GM19035 (cell line): ENCODE results near the gene TRPV6.

Experiments
- ATAC-seq: cut with Tn5 transposase; IDR thresholded peaks from one replicate; pipeline ENCODE4 v1.9.1; 2021; ENCODE audit not compliant: unreplicated experiment

Gene TRPV6

DNA sequence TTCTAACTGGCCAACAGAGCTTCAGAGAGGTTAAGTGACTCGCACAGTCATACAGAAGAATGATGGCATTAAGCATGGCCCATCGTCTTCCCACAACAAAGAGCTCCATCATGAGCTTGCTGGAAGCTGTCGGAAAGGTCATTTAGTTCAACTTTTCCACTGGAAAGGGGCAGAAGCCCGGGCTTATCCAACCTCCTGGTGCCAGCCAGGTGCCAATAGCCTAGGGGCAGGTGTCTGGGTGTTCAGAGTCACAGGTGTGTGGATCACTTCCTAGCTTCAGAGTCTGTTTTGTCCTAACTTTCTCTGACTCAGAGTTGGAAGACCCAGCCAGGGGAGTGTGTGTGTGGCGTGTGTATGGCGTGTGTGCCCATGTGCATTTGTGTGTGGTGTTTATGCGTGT, 1.3 kb upstream of the TRPV6 start:
- no peak for ATAC-seq

DNA sequence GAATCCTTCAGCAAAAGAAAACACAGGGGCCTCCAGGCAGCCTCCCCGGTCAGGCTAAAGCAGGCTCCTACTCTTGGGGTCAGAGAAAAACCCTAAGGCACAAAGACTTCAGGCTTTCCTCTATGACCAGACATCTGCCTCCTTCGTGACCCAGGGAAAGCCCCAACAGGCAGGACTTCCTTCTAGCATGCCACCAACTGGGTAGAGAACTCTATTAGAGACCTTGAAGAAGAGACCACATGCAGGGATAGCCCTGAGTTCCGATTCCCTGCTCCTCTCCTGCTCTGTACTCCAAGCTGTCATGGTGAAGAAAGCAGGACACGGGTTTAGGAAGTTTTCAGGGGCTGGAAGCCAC, 1.3 kb downstream of the TRPV6 start:
- no peak for ATAC-seq

DNA sequence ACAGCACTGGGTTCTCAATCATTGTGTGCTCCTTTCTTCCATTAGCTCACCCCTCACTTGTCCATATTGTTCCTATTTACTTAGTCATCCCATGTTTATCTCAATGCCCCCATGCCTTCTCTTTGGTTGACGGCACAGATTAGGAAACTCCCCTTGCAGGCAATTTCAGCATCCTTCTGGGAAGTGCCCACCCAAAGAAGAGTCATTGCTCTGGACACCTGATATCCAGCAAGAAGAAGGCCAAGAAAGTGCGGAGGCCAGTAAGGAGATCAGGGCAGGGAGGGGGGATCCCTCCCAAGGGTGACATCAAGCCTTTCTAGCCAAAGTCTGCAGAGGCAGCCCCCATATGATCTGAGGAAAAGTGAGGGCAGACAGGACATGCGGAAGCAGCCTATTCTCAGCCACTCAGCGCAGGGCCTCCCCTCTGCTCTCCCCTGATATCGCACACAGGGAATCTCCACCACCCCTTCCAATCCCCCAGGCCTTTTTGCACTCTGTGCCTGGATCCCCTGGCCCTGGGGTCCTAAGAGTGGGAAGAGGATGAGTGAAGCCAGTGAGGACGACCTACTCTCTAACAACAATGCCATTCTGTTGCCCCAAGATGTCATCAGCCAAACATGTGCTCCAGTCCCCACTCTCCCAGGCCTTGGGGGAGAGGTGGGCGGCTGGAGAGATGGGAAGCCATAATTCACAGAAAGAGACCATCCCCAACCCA, 1.8 kb downstream of the TRPV6 start:
- no peak for ATAC-seq

DNA sequence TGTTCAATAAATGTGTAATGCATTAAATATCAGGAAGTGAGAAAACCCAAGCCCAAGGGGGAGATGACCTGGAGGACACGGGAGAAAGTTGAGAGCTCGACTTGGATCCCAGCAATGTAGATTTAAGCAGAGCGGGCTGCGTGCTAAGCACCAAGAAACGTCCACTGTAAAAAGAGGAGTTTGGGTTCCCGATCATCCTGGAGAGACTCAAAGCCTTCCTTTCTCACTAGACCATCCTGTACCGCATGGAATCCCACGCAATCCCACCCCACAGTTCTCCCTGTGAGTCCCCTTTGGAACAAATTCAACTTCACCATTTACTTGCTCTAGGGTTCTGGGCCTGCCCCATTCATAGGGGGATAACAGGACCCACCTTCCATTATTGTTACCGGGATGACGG, 2.4 kb downstream of the TRPV6 start:
- ATAC-seq = no peak

DNA sequence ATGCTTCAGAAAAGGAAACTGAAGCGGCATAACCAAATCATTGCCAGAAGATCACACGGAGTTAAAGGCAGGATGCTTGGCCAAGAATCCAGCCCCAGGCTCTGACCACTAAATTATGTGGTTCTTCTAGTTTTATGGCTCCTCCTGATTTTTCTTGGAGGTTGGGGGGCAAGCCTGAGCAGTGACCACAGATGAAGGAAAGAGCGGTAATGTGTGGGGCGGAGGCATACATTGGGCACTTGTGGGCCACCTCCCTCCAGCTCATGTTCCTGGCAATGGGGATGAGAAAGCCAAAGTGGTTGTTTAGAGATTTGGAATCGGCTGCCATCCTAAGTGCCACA, 3.2 kb downstream of the TRPV6 start:
- no peak for ATAC-seq

DNA sequence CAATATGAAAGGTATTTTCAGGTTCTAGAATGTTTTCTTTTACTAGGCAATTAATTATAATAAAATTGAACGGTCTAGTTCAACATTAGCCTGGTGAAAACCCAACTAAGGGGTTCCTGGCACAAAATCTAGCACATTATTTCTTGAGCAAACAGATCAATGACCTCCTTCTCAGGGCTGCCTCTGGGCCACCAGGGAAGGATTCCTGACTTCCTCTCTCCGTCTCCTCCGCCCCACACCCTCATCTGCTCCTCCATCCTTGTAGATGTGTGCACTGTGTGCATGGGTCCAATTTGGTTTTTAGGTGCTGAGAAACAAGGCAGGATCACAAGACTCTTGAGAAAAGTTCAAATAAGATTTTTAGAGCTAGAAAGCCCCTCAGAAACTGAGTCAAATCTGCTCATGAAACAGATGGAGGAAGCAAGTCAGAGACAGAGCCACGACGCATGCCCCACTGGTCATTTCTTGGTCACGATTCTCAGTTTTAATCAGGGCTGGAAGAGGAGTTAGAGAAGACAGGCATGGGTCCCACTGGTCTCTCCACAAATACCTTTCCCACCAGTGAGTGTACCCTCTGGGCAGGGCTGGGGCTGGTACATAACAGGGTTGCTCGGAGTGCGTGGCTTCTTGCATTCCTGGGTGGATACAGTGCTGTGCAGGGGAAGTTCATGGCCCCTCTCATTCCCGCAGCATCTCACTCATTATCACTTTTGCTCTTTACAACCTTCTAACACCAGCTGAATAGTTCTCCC, 3.8 kb downstream of the TRPV6 start:
- ATAC-seq = no peak

DNA sequence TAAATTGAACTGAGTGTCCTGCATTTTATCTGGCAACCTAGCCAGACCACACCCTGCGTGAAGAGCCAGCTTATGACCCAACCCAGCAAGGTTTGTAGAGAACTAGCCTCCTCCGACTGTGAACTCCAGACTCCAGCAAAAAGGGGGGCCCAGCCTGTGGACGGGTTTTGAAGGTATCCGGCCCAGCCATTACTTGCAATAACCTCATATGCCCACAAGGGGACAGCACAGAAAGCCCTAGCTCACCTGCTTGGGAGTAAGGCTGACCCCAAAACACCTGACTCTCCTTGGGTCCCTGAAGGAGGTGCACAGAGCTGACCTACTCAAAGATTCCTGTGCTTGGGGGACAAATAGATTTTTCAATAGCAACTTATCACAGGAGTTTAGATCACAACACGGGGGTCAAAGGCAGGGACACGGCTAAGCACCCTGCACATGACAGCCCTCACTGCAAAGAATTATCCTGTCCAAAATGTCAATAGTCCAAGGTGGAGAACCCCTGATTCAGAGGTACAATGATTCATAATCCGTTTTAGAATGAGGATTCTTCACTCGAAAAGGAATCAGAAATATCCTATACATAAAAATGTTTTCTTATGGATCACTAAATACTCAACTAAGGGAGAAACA, 4.6 kb downstream of the TRPV6 start:
- peak; percentile 66 for ATAC-seq

DNA sequence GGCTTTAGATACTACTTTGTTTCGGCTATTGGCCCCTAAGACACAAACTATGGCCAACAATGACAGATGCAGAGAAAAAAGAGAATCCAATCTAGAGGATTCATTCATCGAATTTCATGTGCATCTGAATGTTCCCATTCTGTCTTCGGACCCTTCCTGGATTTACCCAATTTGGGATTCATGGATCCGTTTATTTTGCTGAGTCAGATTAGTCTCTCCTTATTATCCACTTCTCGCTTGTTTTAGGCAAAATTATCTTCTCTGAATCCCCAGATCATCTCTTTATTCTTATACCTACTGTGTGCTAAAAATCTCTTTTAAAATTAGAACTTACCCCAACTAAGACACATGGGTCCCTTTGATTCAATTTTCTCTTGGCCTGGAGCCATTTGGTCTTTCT, 6.5 kb downstream of the TRPV6 start:
- ATAC-seq = no peak

DNA sequence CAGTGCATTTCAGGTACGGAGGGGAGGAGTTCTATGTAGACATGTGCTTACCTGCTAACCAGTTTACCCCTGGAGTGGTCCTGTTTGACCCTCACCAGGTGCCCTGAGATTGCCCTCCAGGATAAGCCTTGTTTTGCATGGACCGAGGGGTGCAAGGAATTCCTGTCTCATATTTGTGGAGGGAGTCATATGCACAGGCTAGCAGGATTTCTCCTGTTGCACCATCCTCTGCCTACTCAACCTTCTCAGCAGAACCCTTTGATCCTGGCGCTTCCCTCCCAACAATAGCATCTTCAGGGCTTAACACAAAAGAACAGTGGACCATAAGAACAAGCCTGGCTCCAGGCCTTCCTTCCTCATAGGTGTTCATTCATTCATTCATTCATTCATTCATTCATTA, 7.2 kb downstream of the TRPV6 start:
- no peak for ATAC-seq

DNA sequence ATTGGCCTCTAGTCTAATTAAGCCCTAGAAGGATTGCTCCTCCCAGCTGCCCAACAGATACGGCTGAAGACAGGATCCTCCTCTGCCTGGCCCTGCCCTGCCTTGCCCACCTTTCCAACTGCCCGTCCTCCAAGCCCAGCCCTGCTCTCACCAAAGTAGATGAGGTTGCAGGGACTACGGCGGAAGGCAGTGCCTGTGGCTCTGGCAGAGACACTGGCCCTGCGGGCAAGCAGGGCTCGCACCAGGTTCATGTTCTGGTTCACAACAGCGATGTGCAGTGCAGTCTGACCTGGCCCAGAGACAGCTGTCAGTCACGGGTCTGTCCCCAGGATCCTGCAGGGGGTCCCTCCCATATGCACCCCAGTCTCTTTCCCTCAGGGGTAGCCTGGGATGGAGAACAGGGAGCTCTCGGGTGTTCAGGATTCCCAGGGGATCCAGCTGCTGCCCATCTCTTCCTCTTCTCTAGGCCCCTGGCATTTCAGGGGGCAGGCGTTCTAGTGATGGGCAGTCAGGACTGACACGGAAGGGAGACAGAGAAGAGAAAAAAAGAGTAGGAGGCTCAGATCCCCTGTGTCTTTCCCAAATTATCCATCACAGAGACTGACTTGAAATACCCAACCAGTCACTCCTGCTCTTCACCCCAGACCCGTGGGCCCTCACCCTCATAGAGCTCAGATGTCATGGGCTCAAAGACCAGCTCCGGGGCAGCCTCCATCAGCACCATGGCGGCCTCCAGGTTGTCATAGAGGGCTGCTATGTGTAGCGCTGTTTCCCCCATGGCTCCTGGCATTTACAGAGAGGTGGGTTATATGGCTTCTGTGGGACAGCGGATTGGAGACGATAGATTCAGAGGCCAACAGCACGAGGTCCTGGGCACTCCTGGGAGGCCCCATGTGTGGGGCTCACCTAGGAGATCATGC, 8.3 kb downstream of the TRPV6 start:
- ATAC-seq = no peak

DNA sequence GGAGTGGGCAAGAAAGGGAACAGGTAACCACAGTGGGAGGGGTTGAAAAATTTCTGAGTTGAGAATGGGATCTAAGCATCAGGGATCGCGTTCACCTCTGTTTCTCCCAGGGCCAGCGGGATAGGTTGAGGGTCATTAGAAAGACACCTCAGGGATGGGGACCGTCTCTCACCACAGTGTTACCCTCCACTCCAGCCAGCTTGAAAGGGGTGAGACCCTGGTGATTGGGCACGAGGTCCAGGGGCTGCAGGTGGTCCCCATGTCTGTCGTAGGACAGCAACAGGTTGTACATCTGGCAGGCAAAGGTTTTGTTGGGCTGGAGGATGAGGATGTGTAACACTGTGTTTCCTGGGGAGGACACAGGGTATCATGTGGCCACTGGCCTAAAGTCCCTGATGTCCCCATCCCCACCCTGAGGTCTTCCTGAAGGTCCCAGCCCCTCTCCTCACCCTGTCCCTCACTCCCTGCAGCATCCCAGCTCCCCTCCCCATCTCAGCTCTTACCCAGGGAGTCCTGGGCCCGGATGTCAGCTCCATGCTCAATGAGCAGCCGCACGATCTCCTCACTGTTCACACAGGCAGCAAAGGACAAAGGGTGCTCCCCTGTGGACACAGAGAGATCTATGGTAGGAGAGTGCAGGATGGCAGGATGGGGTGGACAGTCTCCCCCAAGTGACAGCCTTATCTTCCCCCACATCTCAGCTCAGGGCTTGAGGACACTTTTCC, 9.1 kb downstream of the TRPV6 start:
- no peak for ATAC-seq

DNA sequence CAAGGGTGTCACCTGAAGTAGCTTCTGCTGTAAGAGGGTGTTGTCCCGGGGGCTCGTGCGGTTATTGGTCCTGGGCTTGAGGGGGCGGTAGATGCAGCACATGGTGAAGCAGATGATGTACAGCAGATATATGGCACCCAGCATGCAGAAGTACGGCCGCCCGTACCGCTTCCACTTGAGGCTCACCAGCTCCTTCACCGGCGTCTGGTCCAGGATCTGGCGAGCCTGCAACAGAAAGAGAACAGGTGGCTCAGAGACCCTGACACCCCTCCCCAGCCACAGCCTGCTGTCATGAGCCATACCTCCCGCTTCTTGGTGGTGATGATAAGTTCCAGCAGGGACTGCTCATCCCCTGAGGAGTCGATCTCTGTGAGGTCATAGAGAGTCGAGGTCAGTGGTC, 10.1 kb downstream of the TRPV6 start:
- ATAC-seq = no peak

DNA sequence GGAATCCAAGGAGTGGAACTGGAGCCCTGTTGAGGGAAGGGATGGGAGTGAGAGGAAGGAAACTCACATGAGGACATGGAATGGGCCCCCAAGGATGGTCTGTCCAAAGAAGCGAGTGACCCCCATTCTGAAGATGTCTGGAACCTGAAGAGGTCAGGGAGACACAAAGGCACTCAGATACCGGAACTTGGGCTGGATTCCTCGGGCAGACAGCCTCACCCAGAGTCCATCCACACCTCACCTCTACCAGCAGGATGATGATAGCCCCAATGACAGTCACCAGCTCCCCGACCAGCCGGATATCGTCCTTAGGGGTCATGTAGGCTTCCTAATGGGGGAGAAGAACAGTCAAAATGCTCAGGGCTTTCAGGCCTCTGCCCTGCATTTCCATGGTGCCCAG, 10.7 kb downstream of the TRPV6 start:
- no peak for ATAC-seq

DNA sequence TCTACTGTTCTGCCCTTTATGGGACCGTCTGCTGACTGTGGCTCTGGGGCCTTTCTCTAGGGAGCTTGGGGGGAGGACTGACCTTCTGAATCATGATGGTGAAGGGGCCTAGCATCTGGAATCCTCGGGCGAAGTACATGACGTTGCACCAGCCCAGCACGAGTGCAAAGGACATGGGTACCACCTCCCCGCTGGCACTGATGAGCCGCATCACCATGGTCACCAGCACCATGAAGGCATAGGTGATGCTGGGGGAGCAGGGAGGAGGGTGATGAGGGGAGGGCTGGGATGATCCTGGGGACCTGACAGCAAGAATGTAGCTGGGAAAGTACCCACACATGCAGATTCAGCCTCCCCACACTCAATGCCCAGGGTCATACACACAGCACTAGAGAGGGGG, 11.1 kb downstream of the TRPV6 start:
- ATAC-seq = no peak

DNA sequence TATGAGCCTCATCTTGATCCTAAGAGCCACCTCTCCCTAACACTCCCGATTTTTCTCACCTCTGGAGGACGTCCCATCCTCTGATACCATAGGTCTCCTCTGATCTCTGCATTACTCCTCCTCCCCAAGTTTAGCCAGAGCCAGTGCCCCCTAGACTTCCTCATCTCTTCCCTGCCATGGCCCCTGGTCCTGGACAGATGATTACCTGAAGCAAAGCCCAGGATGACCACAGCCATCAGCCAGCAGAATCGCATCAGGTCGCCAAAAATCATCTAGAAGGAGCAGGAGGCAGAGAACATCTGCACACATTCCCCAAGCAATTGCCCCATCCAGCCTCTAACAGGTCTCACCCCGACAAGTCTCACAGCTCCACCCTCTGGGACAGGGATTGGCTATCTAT, 11.7 kb downstream of the TRPV6 start:
- ATAC-seq = no peak

DNA sequence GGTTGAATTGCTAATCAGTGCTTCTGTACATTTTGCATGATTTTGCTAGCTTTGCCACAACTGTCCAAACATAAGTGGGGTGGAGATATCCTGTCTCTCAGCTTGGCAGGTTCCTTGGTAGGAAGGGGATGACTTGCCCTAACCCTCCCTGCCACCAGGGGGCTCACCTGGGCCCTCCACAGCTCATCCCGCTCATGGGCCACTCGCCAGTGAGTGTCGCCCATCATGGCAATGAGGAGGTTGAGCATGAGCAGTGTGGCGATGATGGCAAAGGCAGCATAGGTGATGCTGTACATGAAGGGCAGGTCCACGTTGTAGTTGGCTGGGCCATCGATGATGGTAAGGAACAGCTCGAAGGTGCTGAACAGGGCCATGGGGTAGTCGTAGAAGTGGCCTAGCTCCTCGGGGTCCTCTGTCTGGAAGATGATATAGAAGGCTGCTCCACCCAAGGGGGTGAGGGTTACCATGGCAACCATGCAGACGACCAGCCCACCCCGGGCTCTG, 12.2 kb downstream of the TRPV6 start:
- no peak for ATAC-seq

DNA sequence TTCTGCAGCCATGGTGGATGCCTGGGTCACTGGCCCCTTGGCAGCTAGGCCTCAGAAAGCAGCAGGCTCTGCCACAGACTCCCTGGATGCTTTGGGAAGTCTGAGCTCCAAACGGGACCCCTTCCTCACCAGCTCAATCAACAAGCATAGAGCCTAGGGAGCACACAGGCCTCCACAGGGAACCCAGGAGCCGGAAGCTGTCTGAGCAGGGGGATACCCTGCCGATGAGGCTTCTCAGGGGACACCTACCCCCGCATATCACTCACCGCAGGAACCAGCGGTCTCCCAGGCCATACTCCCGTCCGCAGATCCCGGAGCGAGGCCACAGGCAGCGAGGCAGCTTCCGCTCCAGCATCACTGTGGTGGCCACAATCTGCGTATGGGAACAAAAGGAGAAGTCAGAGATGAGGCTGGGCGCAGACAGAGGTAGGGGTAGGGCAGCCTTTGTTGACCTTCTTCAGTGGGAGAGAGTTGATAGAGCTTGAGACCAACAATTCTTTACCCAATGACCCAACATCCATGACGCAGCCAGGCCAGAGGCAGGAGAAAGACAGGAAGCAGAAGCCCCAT, 13.4 kb downstream of the TRPV6 start:
- no peak for ATAC-seq

DNA sequence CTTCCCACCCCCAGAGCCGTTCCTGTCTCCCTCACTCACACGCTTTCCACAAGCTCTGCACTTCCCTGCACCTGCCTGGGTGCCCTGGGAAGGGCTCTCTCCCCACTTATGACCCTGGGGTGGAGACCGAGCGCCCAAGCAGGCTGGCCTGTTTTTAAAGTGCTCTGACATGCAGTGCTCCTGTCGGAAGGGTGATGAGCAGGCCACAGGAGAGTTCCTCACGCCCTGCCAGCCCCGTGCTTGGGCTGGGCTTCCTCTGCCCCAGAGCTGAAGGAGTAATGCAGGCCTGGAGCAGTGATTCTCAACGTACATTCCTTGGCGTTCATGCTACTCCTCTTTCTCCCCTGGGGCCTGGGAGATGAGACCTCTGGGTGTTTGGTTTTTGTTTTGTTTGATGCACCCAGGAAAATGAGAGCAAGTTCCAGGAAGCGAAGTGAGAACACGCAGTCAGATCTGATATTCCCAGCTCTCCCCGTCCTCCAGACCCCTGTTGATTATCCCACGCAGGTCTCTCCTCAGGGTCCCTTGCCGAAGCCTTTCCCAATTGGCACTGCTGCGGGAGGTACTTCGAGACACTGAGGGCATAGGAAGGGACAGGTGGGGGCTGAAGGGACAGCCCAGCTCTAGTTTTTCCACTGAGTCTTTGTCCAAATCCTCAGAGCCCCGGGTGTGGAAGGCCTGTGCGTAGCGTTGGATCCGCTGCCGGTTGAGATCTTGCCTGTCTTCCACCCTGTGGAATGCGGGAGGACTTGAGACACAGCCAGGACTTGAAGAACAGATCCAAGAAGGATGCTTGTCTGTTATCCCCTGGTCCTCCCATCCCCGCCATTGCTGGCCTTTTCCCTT, 14.1 kb downstream of the TRPV6 start:
- ATAC-seq = no peak

DNA sequence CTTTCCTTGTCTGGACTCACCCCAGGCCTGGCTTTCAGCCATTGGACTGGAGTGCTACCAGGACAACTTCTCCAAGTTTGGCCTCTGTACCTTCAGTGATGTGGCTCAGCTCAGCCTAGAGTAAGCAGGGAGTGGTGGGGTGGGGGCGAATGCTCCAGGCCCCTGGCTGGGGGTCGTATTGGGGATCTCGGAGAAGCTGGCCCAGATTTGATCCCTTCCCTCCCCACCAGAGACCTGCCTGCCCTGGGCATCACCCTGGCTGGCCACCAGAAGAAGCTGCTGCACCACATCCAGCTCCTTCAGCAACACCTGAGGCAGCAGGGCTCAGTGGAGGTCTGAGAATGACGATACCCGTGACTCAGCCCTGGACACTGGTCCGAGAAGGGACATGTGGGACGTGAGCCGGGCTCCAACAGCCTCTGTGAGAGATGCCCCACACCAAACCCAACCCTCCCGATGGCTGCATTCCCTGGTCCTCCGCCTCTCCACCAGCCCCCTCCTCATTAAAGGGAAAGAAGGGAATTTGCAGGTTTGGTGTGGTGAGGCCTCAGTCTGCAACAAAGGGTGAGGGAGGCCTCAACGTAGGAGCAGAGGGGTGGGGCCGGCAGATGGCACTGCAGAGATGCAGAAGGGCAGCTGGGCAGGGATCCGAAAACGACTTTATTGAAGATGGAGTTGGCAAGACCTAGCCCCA, 14.8 kb downstream of the TRPV6 start:
- no peak for ATAC-seq
